OCI-LY7 (cell line): ENCODE measurements around the gene GJB6.

ENCODE experiments used
- CTCF ChIP-seq: fragments of 200-600 bp; sonication (generic); conservative IDR thresholded peaks from 2 replicates; pipeline ENCODE4 v1.5.1; 2014; ENCODE audit warnings: mild to moderate bottlenecking, antibody characterized with exemption, low read length, moderate library complexity, mixed read lengths
- EZH2phosphoT487 ChIP-seq: fragments of 200-600 bp; sonication (generic); IDR thresholded peaks from 2 replicates; pipeline ENCODE4 v1.6.1; 2018; ENCODE audit warnings: low read depth, borderline replicate concordance, mild to moderate bottlenecking, mixed run types, antibody characterized with exemption, low read length, moderate library complexity, mixed read lengths

GRCh38 chr13:20206698-20207235 is 25.4 kb downstream of the GJB6 start:
- TF ChIP-seq CTCF (no peak), EZH2phosphoT487 (no peak)
